Neutrophil (primary cell): ENCODE data around the gene MSMB.
A peak's percentile ranks its signal among the peaks of the same experiment; 100 is the strongest.

Experiments used
- H3K27ac ChIP-seq: fragments of 200-600 bp; sonication (generic); 2 replicates; pipeline ENCODE4 v1.5.1; 2016; ENCODE audit warnings: mild to moderate bottlenecking, moderate library complexity
- H3K27me3 ChIP-seq: fragments of 200-600 bp; sonication (generic); 2 replicates; pipeline ENCODE4 v1.6.0; 2016; ENCODE audit warnings: mild to moderate bottlenecking
- H3K36me3 ChIP-seq: fragments of 200-600 bp; sonication (generic); 2 replicates; pipeline ENCODE4 v1.5.1; 2017
- H3K4me1 ChIP-seq, 2 experiments: fragments of 200-600 bp in 1 of 2; sonication (generic) in 1 of 2; 1 replicate in 1 of 2; 2 replicates in 1 of 2; pipeline versions ENCODE4 v1.5.1 to v1.6.1; 2013 to 2016; ENCODE audit warnings: low read depth in 1 of 2, low read length in 1 of 2, mild to moderate bottlenecking in 1 of 2, moderate library complexity in 1 of 2; ENCODE audit not compliant: control insufficient read depth in 1 of 2, insufficient read depth in 1 of 2
- H3K4me3 ChIP-seq, 2 experiments: fragments of 200-600 bp in 1 of 2; sonication (generic) in 1 of 2; 1 replicate in 1 of 2; 2 replicates in 1 of 2; pipeline ENCODE4 v1.5.1; 2013 to 2016; ENCODE audit warnings: low read depth in 1 of 2, low read length in 1 of 2, mild to moderate bottlenecking in 1 of 2, moderate library complexity in 1 of 2
- H3K9me3 ChIP-seq: fragments of 200-600 bp; sonication (generic); 2 replicates; pipeline ENCODE4 v1.5.1; 2016
- TF ChIP-seq, protein P1 (sequence below): fragments of 200-600 bp; sonication (generic); IDR thresholded peaks from 2 replicates; pipeline ENCODE4 v1.5.1; 2016; ENCODE audit warnings: antibody characterized with exemption

The MSMB gene

DNA sequence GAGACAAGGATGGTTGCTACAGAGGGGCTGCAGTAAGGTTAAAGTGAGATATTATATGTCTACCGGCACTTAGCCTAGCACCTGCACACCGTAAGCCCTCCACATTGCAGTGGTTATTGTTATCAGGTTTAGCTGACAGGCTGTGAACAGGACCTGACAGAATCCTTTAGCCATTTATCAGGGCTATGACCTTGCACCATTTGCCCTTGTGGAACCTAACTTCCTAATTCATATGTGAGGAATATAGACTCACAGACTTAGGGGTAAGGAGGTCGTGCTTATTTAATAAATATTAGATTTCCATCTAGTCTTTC lies 25.8 kb downstream of the MSMB start:
- Histone ChIP-seq H3K4me3 (peak overlapping the region; percentile 79 to 84), H3K27ac (peak overlapping the region; percentile 94), H3K36me3 (peaks cover 16% of the 10 kb centered on the region), H3K9me3 (no peaks in the 10 kb centered on the region), H3K27me3 (no peaks in the 10 kb centered on the region), H3K4me1 (peaks cover 88 to 89% of the 10 kb centered on the region in 2 experiments)
- TF ChIP-seq, protein P1, sequence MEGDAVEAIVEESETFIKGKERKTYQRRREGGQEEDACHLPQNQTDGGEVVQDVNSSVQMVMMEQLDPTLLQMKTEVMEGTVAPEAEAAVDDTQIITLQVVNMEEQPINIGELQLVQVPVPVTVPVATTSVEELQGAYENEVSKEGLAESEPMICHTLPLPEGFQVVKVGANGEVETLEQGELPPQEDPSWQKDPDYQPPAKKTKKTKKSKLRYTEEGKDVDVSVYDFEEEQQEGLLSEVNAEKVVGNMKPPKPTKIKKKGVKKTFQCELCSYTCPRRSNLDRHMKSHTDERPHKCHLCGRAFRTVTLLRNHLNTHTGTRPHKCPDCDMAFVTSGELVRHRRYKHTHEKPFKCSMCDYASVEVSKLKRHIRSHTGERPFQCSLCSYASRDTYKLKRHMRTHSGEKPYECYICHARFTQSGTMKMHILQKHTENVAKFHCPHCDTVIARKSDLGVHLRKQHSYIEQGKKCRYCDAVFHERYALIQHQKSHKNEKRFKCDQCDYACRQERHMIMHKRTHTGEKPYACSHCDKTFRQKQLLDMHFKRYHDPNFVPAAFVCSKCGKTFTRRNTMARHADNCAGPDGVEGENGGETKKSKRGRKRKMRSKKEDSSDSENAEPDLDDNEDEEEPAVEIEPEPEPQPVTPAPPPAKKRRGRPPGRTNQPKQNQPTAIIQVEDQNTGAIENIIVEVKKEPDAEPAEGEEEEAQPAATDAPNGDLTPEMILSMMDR, result no peak

DNA sequence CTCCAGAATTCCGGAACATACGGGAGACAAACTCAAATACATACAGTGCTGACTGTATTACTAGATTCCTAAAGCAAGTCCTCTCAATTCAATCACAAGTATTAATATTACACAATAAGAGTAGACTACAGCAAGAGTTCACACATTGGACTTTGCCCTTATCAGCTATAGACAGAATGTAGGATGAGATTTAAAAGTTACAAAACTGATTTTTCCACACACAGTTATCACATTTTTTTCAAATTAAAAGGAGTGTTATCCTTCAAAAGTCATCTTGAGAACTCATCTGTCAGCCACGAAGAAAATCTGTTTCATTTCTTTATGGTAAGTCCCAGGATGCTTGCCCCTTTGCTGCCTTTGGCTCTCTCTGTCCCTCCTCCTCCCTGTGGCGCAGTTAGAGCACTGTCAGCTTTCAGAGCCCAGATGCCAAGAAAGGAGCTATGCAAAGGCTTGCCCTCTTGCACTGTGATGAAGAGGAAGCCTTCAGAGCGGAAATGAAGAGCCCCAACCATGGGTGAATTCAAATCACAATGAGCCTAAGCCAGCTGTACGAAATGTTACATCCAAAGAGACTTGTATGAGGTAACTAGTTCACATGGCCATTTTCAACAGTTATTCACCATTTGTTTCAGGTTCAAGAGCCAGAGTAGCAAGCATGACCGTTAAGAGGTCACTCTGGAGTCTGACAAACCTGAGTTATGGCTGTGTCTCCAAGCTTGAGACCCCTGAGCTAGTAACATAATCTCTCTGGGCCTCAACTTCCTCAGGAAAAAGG lies 26.3 kb downstream of the MSMB start:
- TF ChIP-seq, protein P1, result no peak
- H3K4me3 ChIP-seq, result peak overlapping the region; percentile 79 to 84
- H3K27ac ChIP-seq, result peak overlapping the region; percentile 94
- H3K36me3 ChIP-seq, result peaks cover 21% of the 10 kb centered on the region
- no peaks in the 10 kb centered on the region for H3K27me3 ChIP-seq
- no peaks in the 10 kb centered on the region for H3K9me3 ChIP-seq
- peaks cover 84 to 85% of the 10 kb centered on the region in 2 experiments for H3K4me1 ChIP-seq

DNA sequence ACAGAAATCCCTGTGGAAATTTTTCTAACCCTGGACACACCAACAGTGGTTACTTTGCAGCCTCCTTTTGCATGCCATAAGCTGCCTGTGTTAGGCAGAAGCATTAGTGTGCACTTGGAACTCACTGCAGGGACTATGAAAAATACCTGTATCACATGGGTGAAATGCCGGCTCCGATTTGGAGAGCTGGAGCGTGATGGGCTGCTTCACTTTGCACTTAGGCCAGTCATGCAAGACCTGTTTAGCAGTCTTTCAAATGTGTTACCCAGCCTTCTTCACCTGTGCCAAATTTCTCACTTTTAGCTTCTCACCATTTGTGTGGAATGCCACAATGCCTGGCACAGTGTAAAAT lies 26.9 kb downstream of the MSMB start:
- H3K9me3 ChIP-seq, result no peaks in the 10 kb centered on the region
- H3K4me3 ChIP-seq, result peak overlapping the region; percentile 79 to 84
- H3K27me3 ChIP-seq, result no peaks in the 10 kb centered on the region
- peaks cover 27% of the 10 kb centered on the region for H3K36me3 ChIP-seq
- H3K27ac ChIP-seq, result peak overlapping the region; percentile 94
- TF ChIP-seq, protein P1, result no peak
- H3K4me1 ChIP-seq, result peaks cover 78 to 79% of the 10 kb centered on the region in 2 experiments

DNA sequence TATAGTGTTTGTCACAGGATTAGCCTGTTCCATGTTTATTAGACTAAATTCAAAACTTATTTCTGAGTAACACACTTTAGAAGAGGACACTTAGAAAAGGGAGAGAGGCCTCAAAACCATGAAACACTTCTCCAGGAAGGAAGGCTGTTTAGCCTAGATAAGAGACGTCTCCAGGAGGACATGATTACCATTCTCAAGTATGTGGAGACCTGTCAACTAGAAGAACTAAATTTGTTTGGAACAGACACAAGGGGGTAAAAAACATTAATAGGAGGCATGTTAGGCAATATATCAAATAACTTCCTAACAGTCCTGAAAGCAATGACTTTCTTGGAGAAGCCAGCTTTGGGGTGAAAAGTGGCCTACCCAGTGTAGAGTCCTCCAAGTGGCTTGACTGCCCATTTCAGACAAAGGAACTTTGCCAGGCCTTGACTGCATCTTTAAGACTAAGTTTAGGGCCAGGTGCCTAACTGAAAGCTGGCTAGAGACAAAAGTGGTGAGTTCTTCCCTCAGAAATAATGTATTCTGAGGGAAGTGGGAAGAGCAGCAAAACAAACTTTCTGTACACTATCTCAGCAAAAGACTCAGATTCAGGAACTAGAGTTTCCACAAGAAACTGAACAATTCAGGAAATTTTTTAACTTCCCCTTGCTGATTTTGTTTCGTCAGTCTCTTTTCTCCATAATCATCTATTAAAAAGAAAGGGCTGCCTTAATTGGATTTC lies 27.5 kb downstream of the MSMB start:
- TF ChIP-seq, protein P1, result no peak
- peaks cover 33% of the 10 kb centered on the region for H3K36me3 ChIP-seq
- H3K4me1 ChIP-seq, result peaks cover 72 to 74% of the 10 kb centered on the region in 2 experiments
- no peaks in the 10 kb centered on the region for H3K9me3 ChIP-seq
- H3K27ac ChIP-seq, result peak overlapping the region; percentile 94
- peak overlapping the region; percentile 79 to 84 for H3K4me3 ChIP-seq
- no peaks in the 10 kb centered on the region for H3K27me3 ChIP-seq

DNA sequence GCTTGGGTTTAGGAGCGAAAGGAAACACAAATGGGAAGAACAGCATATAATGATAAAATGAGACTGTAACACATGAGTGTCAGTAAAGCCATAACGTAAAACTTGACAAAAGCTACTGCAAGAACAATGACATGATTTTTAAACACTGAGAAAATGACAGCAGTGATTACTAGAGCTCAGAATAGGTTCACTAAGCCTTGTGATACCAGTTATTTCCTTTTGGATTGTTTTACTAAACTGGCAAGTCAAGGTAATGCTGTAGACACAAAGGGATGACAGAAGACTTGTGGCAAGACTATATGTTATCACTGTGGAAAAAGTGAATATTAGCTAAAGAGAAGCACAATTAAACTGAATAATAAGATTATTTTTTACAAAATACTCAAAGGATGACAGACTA lies 28.3 kb downstream of the MSMB start:
- Histone ChIP-seq H3K4me1 (peaks cover 67 to 68% of the 10 kb centered on the region in 2 experiments), H3K27me3 (no peaks in the 10 kb centered on the region), H3K4me3 (peak overlapping the region in 1 of 2 experiments; percentile 79), H3K9me3 (no peaks in the 10 kb centered on the region), H3K27ac (peak overlapping the region; percentile 94), H3K36me3 (peaks cover 41% of the 10 kb centered on the region)
- TF ChIP-seq, protein P1, result no peak
